ENCODE data around the gene GCNT3. TPM values are rescaled to one million over a fixed set of nuclear protein-coding genes. Genes with fewer than 3 reads are reported as not detected.
A peak's percentile ranks its signal among the peaks of the same experiment; 100 is the strongest.
"Not testable (repeated sequence)": the region's sequence is repeated elsewhere in the genome, so short reads cannot be mapped to it uniquely, and the experiment has no call there.

The GCNT3 gene
- total RNA-seq, 1 donor from 2014 or later = not detected

DNA sequence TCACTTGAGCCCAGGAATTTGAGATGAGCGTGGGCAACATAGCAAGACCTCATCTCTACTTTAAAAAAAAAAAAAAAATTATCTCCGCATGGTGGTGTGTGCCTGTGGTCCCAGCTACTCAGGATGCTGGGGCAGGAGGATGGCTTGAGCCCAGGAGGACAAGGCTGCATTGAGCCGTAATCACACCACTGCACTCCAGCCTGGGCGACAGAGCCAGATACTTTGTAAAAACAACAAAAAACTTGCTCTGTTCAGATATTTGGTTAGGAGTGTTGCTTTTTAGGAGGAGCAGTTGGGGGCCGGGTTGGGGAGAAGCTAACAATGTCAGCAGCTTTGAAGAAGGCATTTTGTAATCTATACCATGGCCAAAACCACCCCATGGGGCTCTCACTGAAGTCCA, 4.1 kb downstream of the GCNT3 start:
- intact Hi-C loops (cut with DNase I) = no loop called here

DNA sequence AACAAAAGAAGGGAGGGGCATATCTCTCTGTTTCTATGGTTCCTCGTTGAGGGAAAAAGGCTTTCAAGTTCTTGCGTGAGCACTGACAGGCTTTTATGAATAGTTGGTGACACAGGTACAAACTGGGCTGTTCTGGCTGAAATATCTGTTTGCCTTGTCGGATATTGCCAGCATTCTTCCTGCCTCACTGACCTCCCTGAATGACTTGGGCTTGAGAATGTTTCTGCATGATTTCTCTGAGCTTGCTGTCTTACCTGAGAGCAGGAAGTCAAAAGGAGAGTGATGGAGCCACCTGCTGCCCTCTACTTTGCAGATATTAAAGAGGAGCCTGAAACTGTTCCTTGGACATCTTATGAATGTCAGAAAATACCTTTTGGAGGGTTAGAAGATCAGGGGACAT, 4.8 kb downstream of the GCNT3 start:
- intact Hi-C loops (cut with DNase I) = no loop called here
- DNase-seq (ENCODE audit: low spot score) = no peak

More for the DNA sequence above, 4.1 kb downstream of the GCNT3 start:
- no peak for DNase-seq (ENCODE audit: low spot score)

DNA sequence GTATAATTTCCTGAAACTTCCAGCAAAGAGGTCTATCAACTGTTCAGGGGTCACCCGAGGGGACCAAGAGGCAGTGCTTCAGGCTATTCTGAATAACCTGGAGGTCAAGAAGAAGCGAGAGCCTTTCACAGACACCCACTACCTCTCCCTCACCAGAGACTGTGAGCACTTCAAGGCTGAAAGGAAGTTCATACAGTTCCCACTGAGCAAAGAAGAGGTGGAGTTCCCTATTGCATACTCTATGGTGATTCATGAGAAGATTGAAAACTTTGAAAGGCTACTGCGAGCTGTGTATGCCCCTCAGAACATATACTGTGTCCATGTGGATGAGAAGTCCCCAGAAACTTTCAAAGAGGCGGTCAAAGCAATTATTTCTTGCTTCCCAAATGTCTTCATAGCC, 6.8 kb downstream of the GCNT3 start:
- no peak for DNase-seq (ENCODE audit: low spot score)
- intact Hi-C loops (cut with DNase I) = no loop called here

DNA sequence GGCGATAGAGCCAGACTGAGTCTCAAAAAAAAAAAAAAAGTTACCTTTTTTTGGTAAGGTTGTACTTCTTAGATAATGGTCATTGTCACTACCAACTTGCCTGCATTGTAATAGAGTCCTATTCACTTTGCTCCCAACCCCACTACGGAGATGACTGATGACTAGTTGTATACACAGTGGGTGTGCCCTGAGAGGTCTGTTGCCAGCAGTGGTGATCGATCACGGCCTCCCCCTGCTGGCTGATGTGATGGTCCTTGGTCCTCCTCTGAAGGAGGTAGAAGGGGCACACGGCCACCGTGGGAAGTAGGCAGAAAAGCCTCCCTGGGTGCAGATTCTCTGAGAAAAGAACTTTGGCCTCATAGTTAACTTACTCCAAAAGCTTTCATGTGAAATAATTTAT, 10.7 kb downstream of the GCNT3 start:
- intact Hi-C loops (cut with DNase I) = no loop called here
- DNase-seq (ENCODE audit: low spot score) = no peak

DNA sequence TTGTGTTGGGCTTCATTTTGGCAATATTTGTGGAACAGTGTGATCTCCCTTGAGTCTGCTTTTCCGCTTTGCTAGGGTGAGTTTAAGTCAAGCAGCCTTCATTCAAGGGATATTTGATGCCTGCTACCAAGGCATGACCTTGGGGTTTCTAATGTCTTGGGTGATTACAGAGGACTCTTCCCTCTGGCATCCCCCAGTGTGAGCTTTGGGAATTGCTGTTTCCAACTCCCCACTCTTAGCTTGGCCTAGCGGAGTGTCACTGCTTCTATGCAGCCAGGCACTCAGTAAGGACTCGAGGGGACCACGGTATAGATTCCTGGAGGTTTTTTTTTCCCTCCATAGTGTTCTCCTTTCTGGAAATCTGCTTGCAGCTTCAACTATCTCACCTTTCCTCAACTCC, 21.1 kb downstream of the GCNT3 start:
- intact Hi-C loops (cut with DNase I) = no loop called here
- DNase-seq (ENCODE audit: low spot score) = no peak

DNA sequence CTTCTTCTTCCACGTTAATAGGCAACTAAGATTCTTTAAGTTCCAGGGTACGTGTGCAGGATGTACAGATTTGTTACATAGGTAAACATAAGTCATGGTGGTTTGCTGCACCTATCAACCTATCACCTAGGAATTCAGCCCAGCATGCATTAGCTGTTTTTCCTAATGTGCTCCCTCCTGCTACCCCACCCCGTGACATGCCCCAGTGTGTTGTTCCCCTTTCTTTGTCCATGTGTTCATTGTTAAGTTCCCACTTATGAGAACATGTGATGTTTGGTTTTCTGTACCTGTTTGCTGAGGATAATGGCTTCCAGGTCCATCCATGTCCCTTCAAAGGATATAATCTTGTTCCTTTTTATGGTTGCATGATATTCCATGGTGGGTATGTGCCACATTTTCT, 24.6 kb downstream of the GCNT3 start:
- intact Hi-C loops (cut with DNase I) = no loop called here
- DNase-seq (ENCODE audit: low spot score) = no peak

DNA sequence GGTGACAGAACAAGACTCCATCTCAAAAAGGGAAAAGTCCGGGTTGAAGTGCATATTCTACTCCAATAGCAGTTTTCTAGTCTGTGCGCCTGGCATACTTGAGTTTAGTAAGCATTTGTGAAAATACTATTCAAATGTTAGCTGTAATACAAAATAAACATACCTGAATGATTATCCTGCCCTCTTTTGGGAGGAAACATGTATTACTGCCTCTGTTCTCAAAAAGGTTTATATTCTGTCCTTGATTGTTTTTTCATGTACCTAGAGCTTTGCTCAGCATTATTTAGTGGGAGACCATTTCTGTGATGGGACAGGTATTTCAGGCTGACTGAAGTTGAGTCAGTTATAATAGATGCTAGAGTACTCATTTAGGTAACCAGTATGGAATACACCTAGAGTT, 25.9 kb downstream of the GCNT3 start:
- intact Hi-C loops (cut with DNase I) = not testable (repeated sequence)

DNA sequence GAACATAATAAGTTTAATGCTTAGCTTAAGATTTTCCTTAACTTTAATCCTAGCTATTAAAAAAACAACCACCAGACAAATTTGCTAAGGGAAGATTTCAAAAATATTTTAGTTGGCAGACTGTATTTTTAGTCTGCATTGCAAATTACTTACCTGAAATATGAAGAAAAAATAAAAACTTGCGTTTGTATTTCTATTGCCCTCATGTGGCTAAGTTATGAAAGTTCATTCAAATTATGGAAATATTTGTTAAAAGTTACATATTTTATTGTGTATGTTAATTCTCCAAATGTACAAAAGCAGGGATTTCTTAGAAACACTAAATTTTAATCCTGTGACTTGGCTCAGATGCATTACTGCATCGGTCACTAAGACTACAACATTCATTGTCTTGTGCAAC, 30.8 kb downstream of the GCNT3 start:
- DNase-seq (ENCODE audit: low spot score) = no peak

More for the DNA sequence above, 25.9 kb downstream of the GCNT3 start:
- not testable (repeated sequence) for DNase-seq (ENCODE audit: low spot score)

DNA sequence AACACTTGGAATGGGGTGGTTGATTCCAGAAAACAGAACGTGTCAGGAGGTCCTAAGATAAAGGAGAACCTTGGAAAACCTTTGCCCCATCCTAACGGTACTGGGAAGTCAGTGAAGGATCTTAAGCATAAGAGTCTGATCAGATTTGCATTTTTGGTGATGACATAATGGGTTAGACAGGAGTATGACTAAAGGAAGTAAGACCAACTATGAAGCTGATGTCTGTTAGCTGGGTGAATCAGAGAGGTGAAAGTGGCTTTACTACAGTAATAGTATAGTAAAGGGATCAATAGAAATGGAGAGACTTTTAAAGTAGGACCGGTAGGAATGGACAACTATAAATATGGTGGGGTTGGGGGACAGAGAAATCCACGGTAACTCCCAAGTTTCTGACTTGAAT, 33.2 kb downstream of the GCNT3 start:
- intact Hi-C loops (cut with DNase I) = no loop called here
- DNase-seq (ENCODE audit: low spot score) = no peak

More for the DNA sequence above, 30.8 kb downstream of the GCNT3 start:
- intact Hi-C loops (cut with DNase I) = no loop called here

DNA sequence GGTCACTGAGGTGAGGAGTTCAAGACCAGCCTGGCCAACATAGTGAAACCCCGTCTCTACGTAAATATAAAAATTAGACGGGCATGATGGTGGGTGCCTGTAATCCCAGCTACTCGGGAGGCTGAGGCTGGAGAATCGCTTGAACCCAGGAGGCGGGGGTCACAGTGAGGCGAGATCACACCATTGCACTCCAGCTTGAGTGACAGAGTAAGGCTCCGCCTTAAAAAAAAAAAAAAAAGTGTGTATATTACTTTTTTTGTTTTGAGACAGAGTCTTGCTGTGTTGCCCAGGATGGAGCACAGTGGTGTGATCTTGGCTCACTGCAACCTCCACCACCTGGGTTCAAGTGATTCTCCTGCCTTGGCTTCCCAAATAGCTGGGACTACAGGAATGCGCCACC, 34.2 kb downstream of the GCNT3 start:
- intact Hi-C loops (cut with DNase I) = not testable (repeated sequence)

DNA sequence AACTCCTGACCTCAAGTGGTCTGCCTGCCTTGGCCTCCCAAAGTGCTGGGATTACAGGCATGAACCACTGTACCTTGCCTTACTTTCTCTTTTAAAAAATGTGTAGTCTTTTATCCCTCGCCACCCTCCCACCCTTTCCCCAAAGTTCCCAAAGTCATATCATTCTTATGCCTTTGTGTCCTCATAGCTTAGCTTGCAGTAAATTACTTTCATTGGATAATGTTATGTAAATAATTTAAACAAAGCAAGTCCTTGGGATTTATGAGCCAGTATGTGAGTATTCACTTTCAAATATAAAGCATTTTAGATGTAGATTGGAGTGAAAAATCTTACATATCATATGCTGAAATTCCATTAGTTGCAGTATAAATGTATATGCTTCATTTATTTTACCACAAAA, 34.7 kb downstream of the GCNT3 start:
- intact Hi-C loops (cut with DNase I) = no loop called here
- DNase-seq (ENCODE audit: low spot score) = no peak

More for the DNA sequence above, 34.2 kb downstream of the GCNT3 start:
- not testable (repeated sequence) for DNase-seq (ENCODE audit: low spot score)

DNA sequence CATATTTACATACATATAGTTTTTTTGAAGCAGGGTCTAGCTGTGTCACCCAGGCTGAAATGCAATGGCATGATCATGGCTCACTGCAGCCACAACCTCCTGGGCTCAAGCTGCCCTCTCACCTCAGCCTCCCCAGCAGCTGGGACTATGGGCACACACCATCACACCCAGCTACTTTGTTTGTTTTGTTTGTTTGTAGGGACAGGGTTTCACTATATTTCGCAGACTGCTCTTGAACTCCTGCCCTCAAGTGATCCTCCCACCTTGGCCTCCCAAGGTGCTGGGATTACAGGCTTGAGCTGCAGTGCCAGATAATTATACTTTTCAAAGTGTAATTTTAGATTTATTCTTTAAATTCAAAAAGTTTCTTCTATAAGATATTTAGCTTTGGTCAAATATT, 35.5 kb downstream of the GCNT3 start:
- intact Hi-C loops (cut with DNase I) = no loop called here
- DNase-seq (ENCODE audit: low spot score) = no peak

DNA sequence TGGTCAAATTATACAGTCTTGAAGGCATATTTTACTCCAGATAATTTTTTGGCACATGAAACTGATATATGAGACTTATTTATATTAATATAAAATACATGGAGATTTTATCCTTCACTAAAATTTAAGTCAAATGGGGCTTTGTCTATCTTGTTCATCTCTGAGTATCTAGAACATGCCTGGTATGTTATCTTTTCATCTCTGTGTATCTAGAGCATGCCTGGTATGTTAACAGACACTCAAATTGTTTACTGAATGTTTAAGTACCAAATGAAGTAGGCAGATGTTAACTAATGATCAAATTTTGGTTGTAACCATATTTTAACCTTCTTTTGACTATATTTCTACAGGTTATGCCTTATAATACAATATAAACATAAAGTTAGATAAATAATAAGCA, 38.0 kb downstream of the GCNT3 start:
- intact Hi-C loops (cut with DNase I) = no loop called here
- no peak for DNase-seq (ENCODE audit: low spot score)

DNA sequence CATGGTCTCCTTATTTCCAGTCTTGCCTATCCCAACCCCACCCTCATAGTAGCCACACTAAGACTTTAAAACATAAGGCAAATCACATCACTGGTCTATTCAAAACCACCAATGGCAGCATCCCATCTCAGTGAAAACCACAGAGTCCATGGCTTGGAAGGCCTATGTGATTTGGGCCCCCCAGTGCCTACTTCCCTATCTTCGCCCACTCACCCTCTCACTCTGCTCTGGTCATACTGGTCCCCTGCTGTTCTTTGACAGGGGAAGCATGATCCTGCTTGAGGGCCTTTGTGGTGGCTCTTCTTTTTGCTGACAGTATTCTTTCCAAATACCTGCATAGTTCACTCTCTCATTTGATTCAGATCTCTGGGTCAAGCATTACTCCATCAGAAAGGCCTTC, 42.5 kb downstream of the GCNT3 start:
- intact Hi-C loops (cut with DNase I) = no loop called here
- no peak for DNase-seq (ENCODE audit: low spot score)

DNA sequence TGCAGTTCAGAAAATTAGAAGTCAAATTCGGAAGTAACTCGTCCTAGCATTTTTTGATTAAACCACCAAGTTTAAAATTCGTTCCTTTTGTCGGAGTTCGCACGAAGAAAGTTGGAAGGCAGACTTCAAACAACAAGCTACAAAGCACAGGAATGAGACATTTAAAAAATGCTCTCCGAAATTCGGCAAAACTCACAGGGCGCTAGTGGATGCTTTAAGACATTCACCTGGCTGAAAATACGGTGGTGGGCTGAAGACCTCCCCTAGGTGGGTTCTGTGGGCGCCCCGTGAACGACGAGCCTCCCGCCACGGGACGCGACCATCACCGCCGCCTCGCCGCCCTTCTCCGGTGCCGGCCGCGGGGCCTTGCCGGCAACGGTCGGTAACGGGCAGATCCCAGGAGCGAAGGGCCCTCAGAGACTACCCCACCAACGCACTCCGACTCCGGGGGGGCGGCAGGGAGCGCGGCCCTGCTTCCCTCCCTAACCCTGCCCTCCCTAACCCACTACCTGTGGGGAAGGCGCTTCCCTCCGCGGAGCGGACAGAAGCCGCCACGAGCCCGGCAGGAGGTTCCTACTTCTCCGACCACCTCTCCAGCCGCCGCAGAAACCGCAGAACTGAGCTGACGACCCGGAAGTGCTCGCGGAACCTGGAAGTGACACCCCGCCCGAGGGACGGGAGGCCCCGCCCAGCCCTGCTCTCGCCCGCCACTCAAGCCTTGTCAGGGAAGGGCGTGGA, 45.5 kb downstream of the GCNT3 start, which contains the start of gene GTF2A2:
GTF2A2 (minus strand) TSS at position 619 of the 738 bp plus-strand sequence. CDS start 5,238 bp downstream, outside the sequence.
- intact Hi-C loops (cut with DNase I) = loop anchor here (1.0 kb wide), 1 partner anchor 32 kb away; the partner anchor contains the start of gene BNIP2
- DNase-seq (ENCODE audit: low spot score) = peak; percentile 98

DNA sequence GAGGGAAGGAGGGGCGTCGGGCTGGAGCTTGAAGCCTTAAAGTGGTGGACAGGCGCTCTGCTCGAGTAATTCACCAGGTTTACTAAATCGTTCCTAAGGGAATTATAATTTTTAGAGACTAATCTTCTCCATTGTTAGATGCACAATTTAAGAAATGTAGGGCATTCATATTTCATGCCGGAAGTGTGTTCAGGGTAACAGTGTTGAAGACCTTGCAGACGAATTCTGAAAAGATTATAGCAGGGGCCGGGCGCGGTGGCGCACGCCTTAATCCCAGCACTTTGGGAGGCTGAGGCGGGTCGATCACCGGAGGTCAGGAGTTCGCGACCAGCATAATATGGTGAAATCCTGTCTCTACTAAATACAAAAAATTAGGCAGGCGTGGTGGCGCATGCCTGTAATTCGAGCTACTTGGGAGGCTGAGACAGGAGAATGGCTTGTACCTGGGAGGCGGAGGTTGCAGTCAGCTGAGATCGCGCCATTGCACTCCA, 46.1 kb downstream of the GCNT3 start:
- DNase-seq (ENCODE audit: low spot score) = no peak

DNA sequence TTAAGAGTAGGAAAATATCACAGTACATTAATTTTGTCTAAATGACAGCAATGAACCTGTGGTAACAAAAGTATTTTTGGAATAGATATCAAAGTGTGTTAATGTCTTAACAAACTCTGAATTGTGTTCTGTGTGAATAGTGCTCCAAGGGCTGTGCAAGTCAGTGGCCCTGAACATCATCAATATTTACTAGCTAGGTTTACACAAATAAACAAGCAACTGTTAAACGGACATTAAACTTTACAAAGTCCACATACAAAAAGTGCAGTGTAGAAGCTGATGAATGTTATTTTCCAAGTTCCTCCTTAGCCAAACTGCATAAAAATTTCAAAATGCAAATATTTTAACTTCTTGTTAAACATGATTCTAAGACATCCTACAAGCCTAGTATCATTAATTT, 47.8 kb downstream of the GCNT3 start:
- intact Hi-C loops (cut with DNase I) = no loop called here
- no peak for DNase-seq (ENCODE audit: low spot score)

More for the DNA sequence above, 46.1 kb downstream of the GCNT3 start:
- intact Hi-C loops (cut with DNase I) = loop anchor here (1.0 kb wide), 1 partner anchor 32 kb away; the partner anchor contains the start of gene BNIP2

DNA sequence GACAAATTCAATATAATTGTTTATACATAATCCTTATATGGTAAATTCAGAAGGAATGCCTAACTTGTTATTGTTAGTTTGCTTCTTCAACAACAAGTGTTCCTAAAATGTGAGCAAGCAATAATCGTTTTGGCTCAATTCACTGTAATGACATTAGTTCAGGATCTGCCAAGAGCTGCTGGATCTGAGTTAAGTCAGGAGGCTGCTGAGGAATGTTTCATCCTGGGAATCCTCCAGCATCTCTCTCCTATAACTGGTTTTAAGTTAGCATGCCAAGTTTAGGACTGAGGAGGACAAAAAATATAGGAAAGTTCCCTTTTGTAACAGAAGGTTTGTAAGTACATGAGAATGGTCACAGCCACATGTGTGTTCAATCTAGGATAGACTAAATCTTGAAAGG, 50.7 kb downstream of the GCNT3 start:
- intact Hi-C loops (cut with DNase I) = no loop called here
- no peak for DNase-seq (ENCODE audit: low spot score)

DNA sequence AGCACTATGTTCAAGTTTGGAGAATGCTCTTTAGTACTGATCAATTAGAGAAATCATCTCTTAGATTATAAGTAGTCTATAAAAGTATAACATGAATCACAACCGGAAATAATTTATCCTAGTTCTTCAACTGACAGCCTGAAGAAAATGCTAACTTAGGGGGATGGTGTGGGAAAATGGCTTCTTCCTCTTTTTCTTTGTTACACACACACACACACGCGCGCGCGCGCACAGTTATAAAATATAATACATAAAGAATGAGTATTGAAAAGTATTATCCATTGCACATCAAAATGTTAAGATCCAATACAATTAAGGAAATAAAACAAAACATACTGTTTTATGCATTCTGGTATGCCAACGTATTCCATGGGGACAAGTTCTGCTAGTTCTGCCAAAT, 57.0 kb downstream of the GCNT3 start:
- DNase-seq (ENCODE audit: low spot score) = no peak
- intact Hi-C loops (cut with DNase I) = no loop called here

Data from cardiac septum (tissue), 1 donor.